Measurements from ENCODE around the gene NLRX1.

DNA sequence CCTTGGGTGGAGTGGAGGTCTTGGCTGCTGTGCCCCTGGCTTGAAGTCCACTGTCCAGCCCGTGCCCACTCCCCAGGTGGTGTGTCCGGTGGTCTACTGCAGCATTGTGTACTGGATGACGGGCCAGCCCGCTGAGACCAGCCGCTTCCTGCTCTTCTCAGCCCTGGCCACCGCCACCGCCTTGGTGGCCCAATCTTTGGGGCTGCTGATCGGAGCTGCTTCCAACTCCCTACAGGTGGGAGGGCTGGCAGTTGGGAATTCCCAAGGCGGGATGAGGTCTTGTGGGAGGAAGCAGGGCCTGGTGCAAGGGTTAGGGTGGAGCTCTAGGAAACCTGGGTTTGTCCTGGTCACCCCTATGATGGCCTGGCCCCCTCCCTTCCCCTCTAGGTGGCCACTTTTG, 8.4 kb upstream of the NLRX1 start:
- TF ChIP-seq, protein P1, sequence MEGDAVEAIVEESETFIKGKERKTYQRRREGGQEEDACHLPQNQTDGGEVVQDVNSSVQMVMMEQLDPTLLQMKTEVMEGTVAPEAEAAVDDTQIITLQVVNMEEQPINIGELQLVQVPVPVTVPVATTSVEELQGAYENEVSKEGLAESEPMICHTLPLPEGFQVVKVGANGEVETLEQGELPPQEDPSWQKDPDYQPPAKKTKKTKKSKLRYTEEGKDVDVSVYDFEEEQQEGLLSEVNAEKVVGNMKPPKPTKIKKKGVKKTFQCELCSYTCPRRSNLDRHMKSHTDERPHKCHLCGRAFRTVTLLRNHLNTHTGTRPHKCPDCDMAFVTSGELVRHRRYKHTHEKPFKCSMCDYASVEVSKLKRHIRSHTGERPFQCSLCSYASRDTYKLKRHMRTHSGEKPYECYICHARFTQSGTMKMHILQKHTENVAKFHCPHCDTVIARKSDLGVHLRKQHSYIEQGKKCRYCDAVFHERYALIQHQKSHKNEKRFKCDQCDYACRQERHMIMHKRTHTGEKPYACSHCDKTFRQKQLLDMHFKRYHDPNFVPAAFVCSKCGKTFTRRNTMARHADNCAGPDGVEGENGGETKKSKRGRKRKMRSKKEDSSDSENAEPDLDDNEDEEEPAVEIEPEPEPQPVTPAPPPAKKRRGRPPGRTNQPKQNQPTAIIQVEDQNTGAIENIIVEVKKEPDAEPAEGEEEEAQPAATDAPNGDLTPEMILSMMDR (IDR thresholded peaks at IDR 0.05), result no peak
- TF ChIP-seq FOXJ3 (CRISPR knock-in tag; IDR thresholded peaks at IDR 0.05), result no peak
- TF ChIP-seq EZH2phosphoT487 (IDR thresholded peaks at IDR 0.05; ENCODE audit: borderline replicate concordance, low read depth), result no peak
- no peak for TF ChIP-seq SMC3 (IDR thresholded peaks at IDR 0.05; ENCODE audit: low read depth, low read length)
- TF ChIP-seq EP300 (IDR thresholded peaks at IDR 0.05; ENCODE audit: borderline replicate concordance in 1 of 2, low read depth in 1 of 2, low read length in 1 of 2), result no peak
- TF ChIP-seq RCOR1 (IDR thresholded peaks at IDR 0.05; ENCODE audit: low read length), result no peak
- TF ChIP-seq POLR2AphosphoS5 (IDR thresholded peaks at IDR 0.05; ENCODE audit: low read depth, low read length), result no peak
- no peak for TF ChIP-seq NFIC (IDR thresholded peaks at IDR 0.05; ENCODE audit: borderline replicate concordance)
- TF ChIP-seq FOSL2 (IDR thresholded peaks at IDR 0.05; ENCODE audit: borderline replicate concordance, low read depth), result no peak
- no peak for TF ChIP-seq SIN3A (IDR thresholded peaks at IDR 0.05; ENCODE audit: borderline replicate concordance, low read depth, low read length)
- TF ChIP-seq, protein P2, sequence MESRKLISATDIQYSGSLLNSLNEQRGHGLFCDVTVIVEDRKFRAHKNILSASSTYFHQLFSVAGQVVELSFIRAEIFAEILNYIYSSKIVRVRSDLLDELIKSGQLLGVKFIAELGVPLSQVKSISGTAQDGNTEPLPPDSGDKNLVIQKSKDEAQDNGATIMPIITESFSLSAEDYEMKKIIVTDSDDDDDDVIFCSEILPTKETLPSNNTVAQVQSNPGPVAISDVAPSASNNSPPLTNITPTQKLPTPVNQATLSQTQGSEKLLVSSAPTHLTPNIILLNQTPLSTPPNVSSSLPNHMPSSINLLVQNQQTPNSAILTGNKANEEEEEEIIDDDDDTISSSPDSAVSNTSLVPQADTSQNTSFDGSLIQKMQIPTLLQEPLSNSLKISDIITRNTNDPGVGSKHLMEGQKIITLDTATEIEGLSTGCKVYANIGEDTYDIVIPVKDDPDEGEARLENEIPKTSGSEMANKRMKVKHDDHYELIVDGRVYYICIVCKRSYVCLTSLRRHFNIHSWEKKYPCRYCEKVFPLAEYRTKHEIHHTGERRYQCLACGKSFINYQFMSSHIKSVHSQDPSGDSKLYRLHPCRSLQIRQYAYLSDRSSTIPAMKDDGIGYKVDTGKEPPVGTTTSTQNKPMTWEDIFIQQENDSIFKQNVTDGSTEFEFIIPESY (IDR thresholded peaks at IDR 0.05; ENCODE audit: borderline replicate concordance, low read depth), result no peak
- TF ChIP-seq, protein P3, sequence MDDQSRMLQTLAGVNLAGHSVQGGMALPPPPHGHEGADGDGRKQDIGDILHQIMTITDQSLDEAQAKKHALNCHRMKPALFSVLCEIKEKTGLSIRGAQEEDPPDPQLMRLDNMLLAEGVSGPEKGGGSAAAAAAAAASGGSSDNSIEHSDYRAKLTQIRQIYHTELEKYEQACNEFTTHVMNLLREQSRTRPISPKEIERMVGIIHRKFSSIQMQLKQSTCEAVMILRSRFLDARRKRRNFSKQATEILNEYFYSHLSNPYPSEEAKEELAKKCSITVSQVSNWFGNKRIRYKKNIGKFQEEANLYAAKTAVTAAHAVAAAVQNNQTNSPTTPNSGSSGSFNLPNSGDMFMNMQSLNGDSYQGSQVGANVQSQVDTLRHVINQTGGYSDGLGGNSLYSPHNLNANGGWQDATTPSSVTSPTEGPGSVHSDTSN (IDR thresholded peaks at IDR 0.05), result no peak
- TF ChIP-seq, protein P4, sequence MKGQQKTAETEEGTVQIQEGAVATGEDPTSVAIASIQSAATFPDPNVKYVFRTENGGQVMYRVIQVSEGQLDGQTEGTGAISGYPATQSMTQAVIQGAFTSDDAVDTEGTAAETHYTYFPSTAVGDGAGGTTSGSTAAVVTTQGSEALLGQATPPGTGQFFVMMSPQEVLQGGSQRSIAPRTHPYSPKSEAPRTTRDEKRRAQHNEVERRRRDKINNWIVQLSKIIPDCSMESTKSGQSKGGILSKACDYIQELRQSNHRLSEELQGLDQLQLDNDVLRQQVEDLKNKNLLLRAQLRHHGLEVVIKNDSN (IDR thresholded peaks at IDR 0.05; ENCODE audit: borderline replicate concordance, low read depth), result no peak
